ENCODE measurements around the gene ADGRF4.

- TF ChIP-seq CTCF (IDR thresholded peaks at IDR 0.05) (no peak), POLR2AphosphoS5 (IDR thresholded peaks at IDR 0.05; ENCODE audit: low read depth, low read length) (no peak)
- TF ChIP-seq, protein P1, sequence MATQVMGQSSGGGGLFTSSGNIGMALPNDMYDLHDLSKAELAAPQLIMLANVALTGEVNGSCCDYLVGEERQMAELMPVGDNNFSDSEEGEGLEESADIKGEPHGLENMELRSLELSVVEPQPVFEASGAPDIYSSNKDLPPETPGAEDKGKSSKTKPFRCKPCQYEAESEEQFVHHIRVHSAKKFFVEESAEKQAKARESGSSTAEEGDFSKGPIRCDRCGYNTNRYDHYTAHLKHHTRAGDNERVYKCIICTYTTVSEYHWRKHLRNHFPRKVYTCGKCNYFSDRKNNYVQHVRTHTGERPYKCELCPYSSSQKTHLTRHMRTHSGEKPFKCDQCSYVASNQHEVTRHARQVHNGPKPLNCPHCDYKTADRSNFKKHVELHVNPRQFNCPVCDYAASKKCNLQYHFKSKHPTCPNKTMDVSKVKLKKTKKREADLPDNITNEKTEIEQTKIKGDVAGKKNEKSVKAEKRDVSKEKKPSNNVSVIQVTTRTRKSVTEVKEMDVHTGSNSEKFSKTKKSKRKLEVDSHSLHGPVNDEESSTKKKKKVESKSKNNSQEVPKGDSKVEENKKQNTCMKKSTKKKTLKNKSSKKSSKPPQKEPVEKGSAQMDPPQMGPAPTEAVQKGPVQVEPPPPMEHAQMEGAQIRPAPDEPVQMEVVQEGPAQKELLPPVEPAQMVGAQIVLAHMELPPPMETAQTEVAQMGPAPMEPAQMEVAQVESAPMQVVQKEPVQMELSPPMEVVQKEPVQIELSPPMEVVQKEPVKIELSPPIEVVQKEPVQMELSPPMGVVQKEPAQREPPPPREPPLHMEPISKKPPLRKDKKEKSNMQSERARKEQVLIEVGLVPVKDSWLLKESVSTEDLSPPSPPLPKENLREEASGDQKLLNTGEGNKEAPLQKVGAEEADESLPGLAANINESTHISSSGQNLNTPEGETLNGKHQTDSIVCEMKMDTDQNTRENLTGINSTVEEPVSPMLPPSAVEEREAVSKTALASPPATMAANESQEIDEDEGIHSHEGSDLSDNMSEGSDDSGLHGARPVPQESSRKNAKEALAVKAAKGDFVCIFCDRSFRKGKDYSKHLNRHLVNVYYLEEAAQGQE (IDR thresholded peaks at IDR 0.05; ENCODE audit: insufficient read depth in 1 of 2, low read depth in 2 of 2, low read length in 1 of 2), result no peak
Observed at GRCh38 chr6:47672816-47673215, 25.6 kb upstream of the ADGRF4 start.
